K562 (cell line): ENCODE data around the gene MICU1. TPM values are rescaled to one million over a fixed set of nuclear protein-coding genes. Genes with fewer than 3 reads are reported as not detected.

Source experiments
- ELF2 ChIP-seq: fragments of 250-450 bp; sonication (Bioruptor Pico); IDR thresholded peaks from 2 replicates; pipeline ENCODE4 v1.5.0; 2021; ENCODE audit warnings: mild to moderate bottlenecking
- KLF16 ChIP-seq: IDR thresholded peaks from 2 replicates; pipeline ENCODE4 v1.6.1; 2016; ENCODE audit warnings: antibody characterized with exemption
- MLX ChIP-seq, 2 experiments: fragments of 450-650 bp in 1 of 2; sonication (generic) in 1 of 2; formaldehyde crosslinking; conservative IDR thresholded peaks; 2 replicates each; pipeline versions ENCODE4 v1.4.0 to v1.8.1; 2020 to 2022; ENCODE audit warnings: mild to moderate bottlenecking in 1 of 2, missing genetic modification reagents in 1 of 2
- POLR2AphosphoS2 ChIP-seq: IDR thresholded peaks from 2 replicates; pipeline ENCODE4 v1.6.1; 2012; ENCODE audit warnings: low read length, improper control_type of control experiment
- POLR2AphosphoS5 ChIP-seq: IDR thresholded peaks from 2 replicates; pipeline ENCODE4 v1.6.1; 2011; ENCODE audit warnings: mild to moderate bottlenecking, low read depth, low read length, moderate library complexity; ENCODE audit not compliant: control insufficient read depth, insufficient read depth
- RBM17 ChIP-seq: fragments of 200-400 bp; formaldehyde crosslinking; IDR thresholded peaks from 2 replicates; pipeline ENCODE4 v1.6.1; 2017; ENCODE audit warnings: low read depth, mild to moderate bottlenecking, low read length, borderline replicate concordance
- SIN3A ChIP-seq, 2 experiments: fragments of 150-350 bp in 1 of 2; IDR thresholded peaks; 2 replicates each; pipeline ENCODE4 v1.6.1; 2011 to 2016; ENCODE audit warnings: borderline replicate concordance in 2 of 2, low read depth in 2 of 2, low read length in 2 of 2, mild to moderate bottlenecking in 2 of 2, moderate library complexity in 2 of 2; ENCODE audit not compliant: control insufficient read depth in 1 of 2
- SMARCA4 ChIP-seq: fragments of 450-650 bp; IDR thresholded peaks from 2 replicates; pipeline ENCODE4 v1.6.1; 2016
- SREBF1 ChIP-seq: fragments of 150-350 bp; IDR thresholded peaks from 2 replicates; pipeline ENCODE4 v1.6.1; 2014; ENCODE audit warnings: antibody characterized with exemption, low read depth, low read length, borderline replicate concordance
- SRF ChIP-seq, 2 experiments: fragments of 250-450, 450-650 bp in 1 of 2; sonication (Bioruptor Pico) in 1 of 2; sonication (generic) in 1 of 2; formaldehyde crosslinking; IDR thresholded peaks; 2 replicates each; pipeline versions ENCODE4 v1.5.0 to v1.5.1; 2020 to 2022; ENCODE audit warnings: mild to moderate bottlenecking in 1 of 2, missing genetic modification reagents in 1 of 2
- SUPT5H ChIP-seq: fragments of 450-650 bp; IDR thresholded peaks from 2 replicates; pipeline ENCODE4 v1.6.1; 2016
- TSC22D4 ChIP-seq: fragments of 450-650 bp; IDR thresholded peaks from 2 replicates; pipeline ENCODE4 v1.6.1; 2016; ENCODE audit warnings: missing genetic modification characterization, missing biosample characterization, control low read depth
- ZFP30 ChIP-seq: fragments of 250-450 bp; sonication (Bioruptor Pico); IDR thresholded peaks from 2 replicates; pipeline ENCODE4 v1.8.0; 2022; ENCODE audit warnings: moderate library complexity, mild to moderate bottlenecking, inconsistent platforms, borderline replicate concordance
- ZNF174 ChIP-seq: fragments of 250-450 bp; sonication (Bioruptor Pico); IDR thresholded peaks from 2 replicates; pipeline ENCODE4 v1.4.0; 2020; ENCODE audit warnings: mild to moderate bottlenecking
- ZNF668 ChIP-seq: fragments of 250-450 bp; sonication (Bioruptor Pico); IDR thresholded peaks from 2 replicates; pipeline ENCODE4 v1.8.0; 2022; ENCODE audit warnings: mild to moderate bottlenecking, inconsistent platforms
- ZZZ3 ChIP-seq: fragments of 450-650 bp; IDR thresholded peaks from 2 replicates; pipeline ENCODE4 v1.6.1; 2016; ENCODE audit warnings: antibody characterized with exemption, mild to moderate bottlenecking, moderate library complexity
- polyA plus RNA-seq, 8 experiments: library from polyadenylated mRNA; depleted of rRNA in 4 of 8; stranded (reverse) in 5 of 8; unstranded in 3 of 8; fragments of >200 nt; fragmentation: Nextera tagmentation in 2 of 8; fragmentation: Illumina TruSeq in 1 of 8; extraction: Ambion mirVana in 2 of 8; extraction: Trizol in 1 of 8; gene quantifications; 2 replicates each; pipeline versions ENCODE4 v1.2.1 to v1.2.3, GENCODE V29; 2011 to 2014; ENCODE audit warnings: inconsistent platforms in 1 of 8, missing spikeins in 1 of 8
- total RNA-seq, 7 experiments: library from RNA; depleted of rRNA in 6 of 7; stranded (reverse); fragments of >200 nt in 6 of 7; fragmentation: Illumina TruSeq in 2 of 7; extraction: Trizol in 2 of 7; gene quantifications; 2 replicates each; pipeline versions ENCODE4 v1.2.1 to v1.2.3, GENCODE V29; 2011 to 2021; ENCODE audit warnings: low replicate concordance in 1 of 7
- TF ChIP-seq, protein P1 (sequence below), 3 experiments: IDR thresholded peaks in 2 of 3; conservative IDR thresholded peaks in 1 of 3; 2 replicates each; pipeline ENCODE4 v1.5.1; 2011 to 2012; ENCODE audit warnings: low read length in 3 of 3, mild to moderate bottlenecking in 3 of 3, control low read depth in 2 of 3, improper control_type of control experiment in 1 of 3, inconsistent platforms in 1 of 3, low read depth in 1 of 3, mixed read lengths in 1 of 3, moderate library complexity in 1 of 3; ENCODE audit not compliant: insufficient read depth in 2 of 3
- TF ChIP-seq, protein P2 (sequence below): fragments of 250-450 bp; sonication (Bioruptor Pico); IDR thresholded peaks from 2 replicates; pipeline ENCODE4 v1.4.0; 2020
- TF ChIP-seq, protein P3 (sequence below): fragments of 450-650 bp; IDR thresholded peaks from 2 replicates; pipeline ENCODE4 v1.6.1; 2016; ENCODE audit warnings: missing biosample characterization, missing genetic modification characterization
- TF ChIP-seq, protein P4 (sequence below): fragments of 450-650 bp; IDR thresholded peaks from 2 replicates; pipeline ENCODE4 v1.6.1; 2018; ENCODE audit warnings: mild to moderate bottlenecking, low read depth; ENCODE audit not compliant: partially characterized antibody

MICU1 gene
- total and polyA plus RNA-seq, 9 of the 15 experiments (the other 6 are each of a cell fraction or from before 2014, with no cell fraction given): 29.3 to 76.8 (median 48.4) TPM

GRCh38 chr10:72625608-72626443 is at the start of gene MICU1 (continued):
- TF ChIP-seq, protein P1, sequence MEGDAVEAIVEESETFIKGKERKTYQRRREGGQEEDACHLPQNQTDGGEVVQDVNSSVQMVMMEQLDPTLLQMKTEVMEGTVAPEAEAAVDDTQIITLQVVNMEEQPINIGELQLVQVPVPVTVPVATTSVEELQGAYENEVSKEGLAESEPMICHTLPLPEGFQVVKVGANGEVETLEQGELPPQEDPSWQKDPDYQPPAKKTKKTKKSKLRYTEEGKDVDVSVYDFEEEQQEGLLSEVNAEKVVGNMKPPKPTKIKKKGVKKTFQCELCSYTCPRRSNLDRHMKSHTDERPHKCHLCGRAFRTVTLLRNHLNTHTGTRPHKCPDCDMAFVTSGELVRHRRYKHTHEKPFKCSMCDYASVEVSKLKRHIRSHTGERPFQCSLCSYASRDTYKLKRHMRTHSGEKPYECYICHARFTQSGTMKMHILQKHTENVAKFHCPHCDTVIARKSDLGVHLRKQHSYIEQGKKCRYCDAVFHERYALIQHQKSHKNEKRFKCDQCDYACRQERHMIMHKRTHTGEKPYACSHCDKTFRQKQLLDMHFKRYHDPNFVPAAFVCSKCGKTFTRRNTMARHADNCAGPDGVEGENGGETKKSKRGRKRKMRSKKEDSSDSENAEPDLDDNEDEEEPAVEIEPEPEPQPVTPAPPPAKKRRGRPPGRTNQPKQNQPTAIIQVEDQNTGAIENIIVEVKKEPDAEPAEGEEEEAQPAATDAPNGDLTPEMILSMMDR (IDR thresholded peaks at IDR 0.05 in 2 of 3, conservative IDR thresholded peaks at IDR 0.05 in 1 of 3; ENCODE audit: insufficient read depth in 2 of 3, low read depth in 1 of 3, low read length in 3 of 3): 0 out of 6 replicates have a peak, but pooled peaks of 1 of the 3 experiments have one; percentile 11
- TF ChIP-seq POLR2AphosphoS2 (peak; percentile 80; the same call in 1 of the 2 replicates), ELF2 (CRISPR knock-in tag) (no peak), KLF16 (0 out of 2 replicates have a peak, but pooled peaks have one; percentile 9), SREBF1 (peak; percentile 86; the same call in 1 of the 2 replicates), RBM17 (no peak), SUPT5H (peak; percentile 96), ZFP30 (CRISPR knock-in tag) (no peak), SIN3A (IDR thresholded peaks at IDR 0.05; ENCODE audit: borderline replicate concordance in 2 of 2, control insufficient read depth in 1 of 2, low read depth in 2 of 2, low read length in 2 of 2) (peak; percentile 92; a peak in 3 of 4 replicates), ZZZ3 (no peak), ZNF174 (CRISPR knock-in tag) (no peak), ZNF668 (CRISPR knock-in tag) (no peak; the same call in 1 of the 2 replicates), TSC22D4 (tag) (no peak), POLR2AphosphoS5 (peak; percentile 92), SMARCA4 (0 out of 2 replicates have a peak, but pooled peaks have one; percentile 16), MLX (CRISPR knock-in tag; conservative IDR thresholded peaks at IDR 0.05) (no peak), SRF (CRISPR knock-in tag; IDR thresholded peaks at IDR 0.05) (0 out of 4 replicates have a peak, but pooled peaks have one; percentile 24 to 28)
- TF ChIP-seq, protein P2, sequence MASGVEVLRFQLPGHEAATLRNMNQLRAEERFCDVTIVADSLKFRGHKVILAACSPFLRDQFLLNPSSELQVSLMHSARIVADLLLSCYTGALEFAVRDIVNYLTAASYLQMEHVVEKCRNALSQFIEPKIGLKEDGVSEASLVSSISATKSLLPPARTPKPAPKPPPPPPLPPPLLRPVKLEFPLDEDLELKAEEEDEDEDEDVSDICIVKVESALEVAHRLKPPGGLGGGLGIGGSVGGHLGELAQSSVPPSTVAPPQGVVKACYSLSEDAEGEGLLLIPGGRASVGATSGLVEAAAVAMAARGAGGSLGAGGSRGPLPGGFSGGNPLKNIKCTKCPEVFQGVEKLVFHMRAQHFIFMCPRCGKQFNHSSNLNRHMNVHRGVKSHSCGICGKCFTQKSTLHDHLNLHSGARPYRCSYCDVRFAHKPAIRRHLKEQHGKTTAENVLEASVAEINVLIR (CRISPR knock-in tag): no peak
- TF ChIP-seq, protein P3, sequence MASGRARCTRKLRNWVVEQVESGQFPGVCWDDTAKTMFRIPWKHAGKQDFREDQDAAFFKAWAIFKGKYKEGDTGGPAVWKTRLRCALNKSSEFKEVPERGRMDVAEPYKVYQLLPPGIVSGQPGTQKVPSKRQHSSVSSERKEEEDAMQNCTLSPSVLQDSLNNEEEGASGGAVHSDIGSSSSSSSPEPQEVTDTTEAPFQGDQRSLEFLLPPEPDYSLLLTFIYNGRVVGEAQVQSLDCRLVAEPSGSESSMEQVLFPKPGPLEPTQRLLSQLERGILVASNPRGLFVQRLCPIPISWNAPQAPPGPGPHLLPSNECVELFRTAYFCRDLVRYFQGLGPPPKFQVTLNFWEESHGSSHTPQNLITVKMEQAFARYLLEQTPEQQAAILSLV (tag): no peak
- TF ChIP-seq, protein P4, sequence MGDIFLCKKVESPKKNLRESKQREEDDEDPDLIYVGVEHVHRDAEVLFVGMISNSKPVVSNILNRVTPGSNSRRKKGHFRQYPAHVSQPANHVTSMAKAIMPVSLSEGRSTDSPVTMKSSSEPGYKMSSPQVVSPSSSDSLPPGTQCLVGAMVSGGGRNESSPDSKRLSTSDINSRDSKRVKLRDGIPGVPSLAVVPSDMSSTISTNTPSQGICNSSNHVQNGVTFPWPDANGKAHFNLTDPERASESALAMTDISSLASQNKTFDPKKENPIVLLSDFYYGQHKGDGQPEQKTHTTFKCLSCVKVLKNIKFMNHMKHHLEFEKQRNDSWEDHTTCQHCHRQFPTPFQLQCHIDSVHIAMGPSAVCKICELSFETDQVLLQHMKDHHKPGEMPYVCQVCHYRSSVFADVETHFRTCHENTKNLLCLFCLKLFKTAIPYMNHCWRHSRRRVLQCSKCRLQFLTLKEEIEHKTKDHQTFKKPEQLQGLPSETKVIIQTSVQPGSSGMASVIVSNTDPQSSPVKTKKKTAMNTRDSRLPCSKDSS: no peak
